PC-9 (cell line): Measurements from ENCODE around the gene KIRREL2.

Experiments used
- CTCF ChIP-seq: fragments of 200-600 bp; sonication (generic); conservative IDR thresholded peaks from 2 replicates; pipeline ENCODE4 v1.6.1; 2017; ENCODE audit warnings: mixed run types, antibody characterized with exemption, mild to moderate bottlenecking, moderate library complexity
- EZH2 ChIP-seq: fragments of 200-600 bp; sonication (generic); IDR thresholded peaks from 2 replicates; pipeline ENCODE4 v1.8.0; 2017; ENCODE audit warnings: antibody characterized with exemption, low read depth

- TF ChIP-seq CTCF (no peak), EZH2 (no peak)
Measured at GRCh38 chr19:35895911-35896642, 39.4 kb downstream of the KIRREL2 start.
